GM12865 (cell line): ENCODE results near the gene DDAH1.

Source experiments
- DNase-seq: peaks from one replicate; pipeline ENCODE4 v3.0.0; 2010; ENCODE audit warnings: low read depth
- H3K4me3 ChIP-seq: 2 replicates; pipeline ENCODE4 v1.5.1; 2011; ENCODE audit warnings: mild to moderate bottlenecking, low read depth, low read length, control low read depth
- TF ChIP-seq, protein P1 (sequence below): IDR thresholded peaks from 2 replicates; pipeline ENCODE4 v1.5.1; 2011; ENCODE audit warnings: low read length, control low read depth, low read depth, inconsistent platforms; ENCODE audit not compliant: insufficient read depth; ENCODE audit errors: missing control alignments

DDAH1 gene

DNA sequence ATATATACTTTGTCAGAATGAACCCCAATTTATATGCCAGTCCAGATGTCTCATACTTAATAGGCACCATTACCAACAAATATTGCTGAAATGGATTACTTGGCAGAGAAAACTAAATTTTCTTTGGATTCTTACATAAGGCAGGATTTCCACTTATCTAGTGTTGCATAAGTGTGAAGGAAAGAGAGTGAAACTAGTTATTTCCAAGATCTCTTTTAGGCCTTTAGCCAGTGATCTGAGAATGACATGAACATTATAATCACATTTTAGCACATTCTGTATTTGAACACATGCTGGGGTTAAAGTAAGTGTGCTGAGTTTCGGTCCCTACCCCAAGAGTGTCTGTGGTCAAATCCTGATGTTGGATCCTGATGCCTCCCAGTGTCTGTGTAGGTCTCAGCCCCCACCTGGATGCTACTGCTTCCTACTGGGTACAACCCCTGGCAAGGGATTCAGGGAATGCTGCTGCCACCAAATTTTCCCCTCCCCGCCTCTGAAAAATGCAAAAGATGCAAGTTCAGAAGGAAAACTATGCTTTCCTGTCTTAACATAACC lies 11.2 kb downstream of the DDAH1 start:
- no peak for DNase-seq
- TF ChIP-seq, protein P1, sequence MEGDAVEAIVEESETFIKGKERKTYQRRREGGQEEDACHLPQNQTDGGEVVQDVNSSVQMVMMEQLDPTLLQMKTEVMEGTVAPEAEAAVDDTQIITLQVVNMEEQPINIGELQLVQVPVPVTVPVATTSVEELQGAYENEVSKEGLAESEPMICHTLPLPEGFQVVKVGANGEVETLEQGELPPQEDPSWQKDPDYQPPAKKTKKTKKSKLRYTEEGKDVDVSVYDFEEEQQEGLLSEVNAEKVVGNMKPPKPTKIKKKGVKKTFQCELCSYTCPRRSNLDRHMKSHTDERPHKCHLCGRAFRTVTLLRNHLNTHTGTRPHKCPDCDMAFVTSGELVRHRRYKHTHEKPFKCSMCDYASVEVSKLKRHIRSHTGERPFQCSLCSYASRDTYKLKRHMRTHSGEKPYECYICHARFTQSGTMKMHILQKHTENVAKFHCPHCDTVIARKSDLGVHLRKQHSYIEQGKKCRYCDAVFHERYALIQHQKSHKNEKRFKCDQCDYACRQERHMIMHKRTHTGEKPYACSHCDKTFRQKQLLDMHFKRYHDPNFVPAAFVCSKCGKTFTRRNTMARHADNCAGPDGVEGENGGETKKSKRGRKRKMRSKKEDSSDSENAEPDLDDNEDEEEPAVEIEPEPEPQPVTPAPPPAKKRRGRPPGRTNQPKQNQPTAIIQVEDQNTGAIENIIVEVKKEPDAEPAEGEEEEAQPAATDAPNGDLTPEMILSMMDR = no peak
- H3K4me3 ChIP-seq = no peak overlapping the region

DNA sequence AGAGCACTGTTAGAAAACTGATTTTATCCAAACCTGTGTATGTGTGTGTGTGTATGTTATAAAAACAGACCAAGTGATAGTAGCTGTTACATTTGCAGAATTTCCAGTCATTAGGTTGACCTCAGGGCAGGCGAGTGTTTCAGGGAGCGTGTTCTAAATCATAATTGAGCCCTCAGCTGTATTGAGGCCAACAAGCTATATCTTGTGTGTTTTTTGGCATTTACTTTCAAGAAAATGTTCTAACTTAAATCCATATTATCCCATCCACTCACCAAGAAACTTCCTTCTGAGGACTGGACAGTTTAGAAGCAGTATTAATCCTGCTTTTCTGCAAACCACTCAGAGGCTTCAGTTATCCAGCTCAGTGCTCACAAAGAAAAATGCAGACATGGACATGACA lies 12.0 kb downstream of the DDAH1 start:
- TF ChIP-seq, protein P1 = no peak
- DNase-seq = no peak
- H3K4me3 ChIP-seq = no peak overlapping the region

DNA sequence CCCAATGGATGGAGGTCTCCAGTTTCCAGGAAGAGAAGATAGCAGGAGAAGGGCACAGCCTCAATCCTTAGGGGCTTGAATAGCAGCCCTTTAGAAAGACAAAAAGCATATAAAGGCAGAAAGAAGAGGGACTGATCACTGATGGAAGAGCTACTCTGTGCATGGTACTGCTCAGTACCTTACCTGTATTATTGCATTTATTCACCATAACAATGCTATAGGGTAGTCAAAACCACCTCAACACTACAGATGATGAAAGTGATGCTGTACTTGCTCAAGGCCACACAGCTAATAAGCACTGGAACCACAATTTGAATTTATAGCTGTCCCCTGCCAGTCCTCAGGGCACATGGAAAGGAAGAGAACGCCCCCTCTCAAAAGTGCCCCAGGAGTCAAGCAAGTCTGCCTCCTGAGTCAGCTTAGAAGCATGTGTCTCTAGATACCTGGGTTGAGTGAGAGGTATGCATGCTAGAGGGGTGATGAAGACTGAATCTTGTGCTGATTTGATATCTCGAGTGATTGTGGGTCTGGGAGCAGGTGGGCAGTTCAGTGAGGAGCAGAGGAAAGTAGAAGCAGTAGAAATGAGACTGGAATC lies 13.6 kb downstream of the DDAH1 start:
- TF ChIP-seq, protein P1 = no peak
- DNase-seq = no peak
- H3K4me3 ChIP-seq = no peak overlapping the region

DNA sequence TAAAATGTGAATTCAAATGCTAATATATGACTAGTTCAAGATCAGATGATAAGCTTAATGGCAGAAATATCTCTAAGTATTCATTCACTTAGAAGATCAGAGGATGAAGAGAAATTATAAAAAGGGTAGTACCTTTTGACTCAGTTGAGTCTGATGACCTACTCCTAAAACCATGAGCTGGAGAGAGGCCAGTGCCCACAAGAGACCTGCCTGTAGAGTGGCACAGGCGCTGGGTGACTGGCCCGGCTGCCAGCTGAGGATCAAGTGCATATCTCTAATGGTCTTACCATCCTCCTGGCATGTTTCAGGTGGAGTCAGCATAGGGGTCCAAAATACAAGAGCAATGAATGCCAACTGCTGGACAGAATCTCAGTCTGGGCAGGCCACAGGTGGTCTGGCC lies 14.1 kb downstream of the DDAH1 start:
- no peak for DNase-seq
- TF ChIP-seq, protein P1 = no peak

DNA sequence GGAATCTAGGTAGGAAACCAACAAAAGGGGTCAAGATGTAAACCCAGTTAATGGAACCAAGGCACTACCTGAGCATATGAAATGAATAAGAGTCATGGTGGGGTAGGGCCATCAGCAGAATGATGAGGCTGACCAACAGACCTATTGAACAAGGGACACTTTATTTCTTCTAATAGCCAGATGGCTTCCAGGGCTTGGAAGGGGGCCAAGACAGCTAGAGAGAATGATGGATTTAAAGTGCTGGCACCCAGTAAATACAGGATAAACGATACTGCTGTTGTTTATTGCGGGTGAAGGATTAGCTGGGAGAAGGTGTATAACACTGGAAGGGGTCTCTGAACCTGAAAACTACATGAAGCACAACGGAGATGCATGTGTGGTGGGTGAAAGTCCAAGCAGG lies 15.6 kb downstream of the DDAH1 start:
- no peak overlapping the region for H3K4me3 ChIP-seq
- TF ChIP-seq, protein P1 = no peak
- DNase-seq = no peak

More for the DNA sequence above, 14.1 kb downstream of the DDAH1 start:
- H3K4me3 ChIP-seq = no peak overlapping the region

DNA sequence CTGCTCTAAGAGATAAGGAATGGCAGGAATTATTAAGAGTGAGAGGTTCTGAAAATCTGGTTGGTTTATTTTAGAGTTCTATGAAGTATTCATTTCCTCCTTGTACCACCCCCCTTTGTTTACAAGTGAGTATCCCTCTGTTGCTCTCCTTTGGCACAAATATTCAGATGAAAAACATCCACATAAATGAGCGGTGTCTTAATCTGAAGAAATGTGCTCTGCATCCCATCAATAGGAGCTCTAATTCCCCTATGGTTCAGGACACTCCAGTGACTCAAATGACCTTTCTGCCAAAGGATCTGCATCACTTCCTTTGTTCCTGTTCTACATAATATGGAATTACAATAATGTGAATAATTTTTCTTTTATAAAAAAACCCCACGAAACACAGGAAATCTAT lies 16.6 kb downstream of the DDAH1 start:
- no peak for DNase-seq
- TF ChIP-seq, protein P1 = no peak

More for the DNA sequence above, 16.6 kb downstream of the DDAH1 start:
- H3K4me3 ChIP-seq = no peak overlapping the region
